Measurements from ENCODE around the gene LRMDA.

The LRMDA gene

DNA sequence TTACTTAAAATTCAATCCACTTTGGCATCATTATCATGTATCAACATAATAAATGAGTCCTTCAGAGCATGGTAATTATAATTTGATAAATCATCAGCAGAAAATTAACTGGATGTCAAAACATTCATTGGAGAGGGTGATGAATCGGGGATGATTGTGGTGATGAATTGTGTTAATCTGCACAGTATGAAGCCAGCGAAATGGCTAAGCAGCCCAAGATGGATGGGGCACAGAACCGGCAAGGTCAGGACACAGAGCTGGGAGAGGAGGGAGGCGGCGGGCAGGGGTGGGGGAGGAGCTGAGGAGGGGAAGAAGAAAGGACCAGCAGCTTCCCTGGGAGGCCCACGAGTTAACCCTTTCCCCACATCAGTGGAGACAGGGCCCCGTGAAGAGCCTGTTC, 536.1 kb downstream of the LRMDA start:
- H3K27ac ChIP-seq (ENCODE audit: low read length, poor library complexity, severe bottlenecking), result no peak overlapping the region
- DNase-seq, result no peak
- no peak overlapping the region for H3K18ac ChIP-seq (ENCODE audit: low read depth in 1 of 2, low read length in 2 of 2)
- no peak overlapping the region for H3K4me3 ChIP-seq (ENCODE audit: insufficient read depth in 1 of 2, low read depth in 1 of 2, low read length in 2 of 2)
- no peak overlapping the region for H3K9ac ChIP-seq (ENCODE audit: low read length)
- H3K9me3 ChIP-seq (ENCODE audit: control insufficient read depth, low read length), result no peaks in the 10 kb centered on the region
- H2BK15ac ChIP-seq (ENCODE audit: low read depth, poor library complexity, severe bottlenecking), result no peak overlapping the region
- peaks cover 0 to 42% of the 10 kb centered on the region in 2 experiments for H3K27me3 ChIP-seq (ENCODE audit: control insufficient read depth in 1 of 2, insufficient read depth in 1 of 2, low read length in 2 of 2)
- no peak overlapping the region for H2BK5ac ChIP-seq (ENCODE audit: low read depth, low read length, poor library complexity, severe bottlenecking)
- H3K14ac ChIP-seq (ENCODE audit: low read length in 2 of 2), result peak overlapping the region in 1 of 2 experiments; percentile 41
- no peak overlapping the region for H3K4ac ChIP-seq (ENCODE audit: low read depth in 1 of 2, low read length in 2 of 2)
- H3K36me3 ChIP-seq (ENCODE audit: control insufficient read depth in 1 of 2, insufficient read depth in 2 of 2, low read depth in 1 of 2, low read length in 2 of 2), result no peaks in the 10 kb centered on the region
- no peaks in the 10 kb centered on the region for H3K79me1 ChIP-seq (replicated peaks; ENCODE audit: low read length, poor library complexity, severe bottlenecking)
- WGBS, result 26% methylated on average over 4 of the region's 7 CpGs
- H4K91ac ChIP-seq (ENCODE audit: low read length), result no peak overlapping the region
- H2AK5ac ChIP-seq (ENCODE audit: low read length, severe bottlenecking), result no peak overlapping the region
- no peak overlapping the region for H3K23ac ChIP-seq (ENCODE audit: low read length in 2 of 2)
- H2AFZ ChIP-seq (ENCODE audit: low read depth, low read length), result no peak overlapping the region
- H3K4me1 ChIP-seq (ENCODE audit: control insufficient read depth, insufficient read depth, low read depth, low read length), result no peaks in the 10 kb centered on the region
- no peak overlapping the region for H2BK12ac ChIP-seq (ENCODE audit: low read length in 2 of 2)
- no peak overlapping the region for H4K8ac ChIP-seq (ENCODE audit: low read length)
- H2BK120ac ChIP-seq (ENCODE audit: low read depth, low read length), result no peak overlapping the region
- no peak overlapping the region for H3K4me2 ChIP-seq (ENCODE audit: low read length, poor library complexity, severe bottlenecking)

DNA sequence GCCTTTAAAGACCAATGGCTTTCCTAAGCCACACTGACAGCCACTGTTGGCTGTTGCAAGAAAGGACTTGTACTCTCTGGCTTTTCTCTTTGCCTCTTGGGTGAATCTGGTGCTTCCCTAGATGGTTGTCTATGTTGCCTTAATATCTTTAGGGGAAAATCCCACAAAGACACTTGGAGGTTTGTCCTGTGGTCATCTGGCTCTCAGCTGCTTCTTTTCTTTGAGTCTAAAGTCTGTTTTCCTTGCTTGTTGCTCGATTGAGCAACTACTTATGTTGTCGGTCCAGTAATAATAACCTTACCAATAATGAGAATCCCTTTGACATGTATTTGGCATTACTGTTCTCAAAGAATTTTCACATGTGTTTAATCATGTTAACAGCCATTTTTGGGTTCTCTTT, 537.6 kb downstream of the LRMDA start:
- H2BK120ac ChIP-seq (ENCODE audit: low read depth, low read length), result no peak overlapping the region
- no peak overlapping the region for H2BK15ac ChIP-seq (ENCODE audit: low read depth, poor library complexity, severe bottlenecking)
- no peak overlapping the region for H2BK12ac ChIP-seq (ENCODE audit: low read length in 2 of 2)
- H3K36me3 ChIP-seq (ENCODE audit: control insufficient read depth in 1 of 2, insufficient read depth in 2 of 2, low read depth in 1 of 2, low read length in 2 of 2), result no peaks in the 10 kb centered on the region
- peak; percentile 17 for DNase-seq
- H3K4me3 ChIP-seq (ENCODE audit: insufficient read depth in 1 of 2, low read depth in 1 of 2, low read length in 2 of 2), result no peak overlapping the region
- no peak overlapping the region for H3K9ac ChIP-seq (ENCODE audit: low read length)
- 94% methylated on average over 2 of the region's 2 CpGs for WGBS
- no peak overlapping the region for H3K4ac ChIP-seq (ENCODE audit: low read depth in 1 of 2, low read length in 2 of 2)
- H3K14ac ChIP-seq (ENCODE audit: low read length in 2 of 2), result no peak overlapping the region
- no peak overlapping the region for H4K8ac ChIP-seq (ENCODE audit: low read length)
- H2AK5ac ChIP-seq (ENCODE audit: low read length, severe bottlenecking), result no peak overlapping the region
- H2AFZ ChIP-seq (ENCODE audit: low read depth, low read length), result no peak overlapping the region
- peaks cover 0 to 42% of the 10 kb centered on the region in 2 experiments for H3K27me3 ChIP-seq (ENCODE audit: control insufficient read depth in 1 of 2, insufficient read depth in 1 of 2, low read length in 2 of 2)
- no peak overlapping the region for H3K18ac ChIP-seq (ENCODE audit: low read depth in 1 of 2, low read length in 2 of 2)
- H3K27ac ChIP-seq (ENCODE audit: low read length, poor library complexity, severe bottlenecking), result no peak overlapping the region
- H3K9me3 ChIP-seq (ENCODE audit: control insufficient read depth, low read length), result no peaks in the 10 kb centered on the region
- no peaks in the 10 kb centered on the region for H3K79me1 ChIP-seq (replicated peaks; ENCODE audit: low read length, poor library complexity, severe bottlenecking)
- H3K23ac ChIP-seq (ENCODE audit: low read length in 2 of 2), result no peak overlapping the region
- no peak overlapping the region for H4K91ac ChIP-seq (ENCODE audit: low read length)
- no peak overlapping the region for H3K4me2 ChIP-seq (ENCODE audit: low read length, poor library complexity, severe bottlenecking)
- H3K4me1 ChIP-seq (ENCODE audit: control insufficient read depth, insufficient read depth, low read depth, low read length), result no peaks in the 10 kb centered on the region
- H2BK5ac ChIP-seq (ENCODE audit: low read depth, low read length, poor library complexity, severe bottlenecking), result no peak overlapping the region

DNA sequence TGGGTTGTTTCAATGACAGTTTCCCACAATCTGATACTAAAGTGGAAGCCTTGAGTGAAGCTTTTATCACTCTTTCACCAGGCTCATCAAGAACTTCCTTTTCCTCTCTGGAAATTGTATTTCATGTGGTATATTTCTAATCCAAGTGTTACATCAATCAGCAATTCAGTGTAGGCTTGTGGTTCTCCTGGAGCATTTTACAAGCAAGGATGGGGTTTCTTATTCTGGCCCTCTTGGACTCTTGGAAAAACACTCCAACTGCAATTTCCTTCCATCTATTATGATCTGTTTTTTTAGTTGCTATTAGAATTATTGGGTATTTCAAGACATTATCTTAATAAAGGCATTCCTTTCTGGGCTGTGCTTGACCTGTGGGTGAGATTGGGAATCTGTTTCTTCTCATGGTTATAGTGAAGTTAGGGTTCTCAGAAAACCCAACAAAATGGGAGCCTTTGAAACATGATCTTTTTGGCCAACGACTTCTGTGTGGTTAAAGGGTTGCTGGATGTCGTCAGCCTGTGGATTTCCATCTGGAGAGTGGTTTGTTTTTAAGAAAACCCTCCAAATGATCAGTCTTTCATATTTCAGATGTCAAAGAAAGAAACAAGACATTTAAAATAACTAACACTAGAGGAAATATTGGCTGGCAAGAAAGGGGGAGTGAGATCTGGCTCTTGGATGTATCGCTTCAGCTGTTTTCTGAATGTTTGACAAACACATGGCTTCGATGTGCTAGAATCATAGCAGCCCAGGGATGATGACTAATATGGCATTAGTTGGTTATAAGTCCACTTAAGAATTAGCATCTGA, 540.2 kb downstream of the LRMDA start:
- Histone ChIP-seq H4K91ac (ENCODE audit: low read length) (no peak overlapping the region), H3K9me3 (ENCODE audit: control insufficient read depth, low read length) (no peaks in the 10 kb centered on the region), H3K4me3 (ENCODE audit: insufficient read depth in 1 of 2, low read depth in 1 of 2, low read length in 2 of 2) (peak overlapping the region in 1 of 2 experiments; percentile 34), H3K23ac (ENCODE audit: low read length in 2 of 2) (no peak overlapping the region), H2BK120ac (ENCODE audit: low read depth, low read length) (no peak overlapping the region), H3K79me1 (replicated peaks; ENCODE audit: low read length, poor library complexity, severe bottlenecking) (no peaks in the 10 kb centered on the region), H3K4me1 (ENCODE audit: control insufficient read depth, insufficient read depth, low read depth, low read length) (no peaks in the 10 kb centered on the region), H2AFZ (ENCODE audit: low read depth, low read length) (no peak overlapping the region), H3K9ac (ENCODE audit: low read length) (peak overlapping the region; percentile 75), H3K36me3 (ENCODE audit: control insufficient read depth in 1 of 2, insufficient read depth in 2 of 2, low read depth in 1 of 2, low read length in 2 of 2) (no peaks in the 10 kb centered on the region), H3K27ac (ENCODE audit: low read length, poor library complexity, severe bottlenecking) (no peak overlapping the region), H2BK15ac (ENCODE audit: low read depth, poor library complexity, severe bottlenecking) (no peak overlapping the region), H3K18ac (ENCODE audit: low read depth in 1 of 2, low read length in 2 of 2) (no peak overlapping the region), H4K8ac (ENCODE audit: low read length) (no peak overlapping the region), H2BK5ac (ENCODE audit: low read depth, low read length, poor library complexity, severe bottlenecking) (no peak overlapping the region), H2AK5ac (ENCODE audit: low read length, severe bottlenecking) (no peak overlapping the region), H3K14ac (ENCODE audit: low read length in 2 of 2) (no peak overlapping the region), H3K4ac (ENCODE audit: low read depth in 1 of 2, low read length in 2 of 2) (peak overlapping the region in 1 of 2 experiments; percentile 33), H3K27me3 (ENCODE audit: control insufficient read depth in 1 of 2, insufficient read depth in 1 of 2, low read length in 2 of 2) (peaks cover 0 to 39% of the 10 kb centered on the region in 2 experiments), H3K4me2 (ENCODE audit: low read length, poor library complexity, severe bottlenecking) (no peak overlapping the region), H2BK12ac (ENCODE audit: low read length in 2 of 2) (no peak overlapping the region)
- peak; percentile 86 for DNase-seq
- 18% methylated on average over 4 of the region's 4 CpGs for WGBS

DNA sequence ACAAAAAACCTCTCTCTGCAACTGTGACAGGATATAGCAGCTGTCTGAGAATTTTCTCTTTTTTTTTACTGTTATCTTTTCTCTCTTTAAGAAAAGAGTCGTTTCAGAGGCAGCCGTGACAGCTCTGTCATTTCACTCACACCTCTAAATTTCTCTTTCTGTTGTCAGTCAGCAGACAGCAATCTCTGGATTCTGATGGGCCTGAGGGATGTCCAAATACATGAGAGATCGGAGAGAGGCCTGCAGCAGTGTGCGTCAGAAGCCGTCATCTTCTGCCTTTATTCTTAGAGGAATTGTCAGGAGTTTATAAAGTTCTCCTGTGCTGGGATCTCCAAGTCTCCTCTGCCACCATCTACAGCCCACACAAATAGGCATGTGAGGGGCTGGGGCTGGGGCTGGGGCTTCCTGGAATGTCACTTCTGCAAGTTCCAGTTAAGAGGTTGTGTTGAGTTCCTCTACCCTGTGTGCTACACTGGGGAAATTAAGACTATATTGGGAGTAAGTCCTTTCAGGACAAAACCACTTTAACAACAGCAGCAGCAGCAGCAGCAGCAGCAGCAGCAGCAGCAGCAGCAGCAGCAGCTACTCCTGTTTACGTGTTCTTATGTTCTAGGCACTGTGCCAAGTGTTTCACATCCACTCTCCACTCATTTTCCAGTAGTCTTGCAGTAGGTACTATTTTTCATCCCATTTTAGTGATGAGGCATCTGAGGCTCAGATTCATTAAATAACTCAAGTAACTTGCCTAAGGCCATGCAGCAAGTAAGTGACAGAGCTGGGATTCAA, 541.3 kb downstream of the LRMDA start:
- 42% methylated on average over 6 of the region's 6 CpGs for WGBS
- DNase-seq, result peak; percentile 89
- H2BK5ac ChIP-seq (ENCODE audit: low read depth, low read length, poor library complexity, severe bottlenecking), result no peak overlapping the region
- no peaks in the 10 kb centered on the region for H3K79me1 ChIP-seq (replicated peaks; ENCODE audit: low read length, poor library complexity, severe bottlenecking)
- no peak overlapping the region for H4K8ac ChIP-seq (ENCODE audit: low read length)
- H3K4ac ChIP-seq (ENCODE audit: low read depth in 1 of 2, low read length in 2 of 2), result peak overlapping the region in 1 of 2 experiments; percentile 47
- no peak overlapping the region for H2BK120ac ChIP-seq (ENCODE audit: low read depth, low read length)
- H3K27me3 ChIP-seq (ENCODE audit: control insufficient read depth in 1 of 2, insufficient read depth in 1 of 2, low read length in 2 of 2), result peaks cover 0 to 36% of the 10 kb centered on the region in 2 experiments
- no peak overlapping the region for H2AFZ ChIP-seq (ENCODE audit: low read depth, low read length)
- H3K9ac ChIP-seq (ENCODE audit: low read length), result peak overlapping the region; percentile 75
- H3K18ac ChIP-seq (ENCODE audit: low read depth in 1 of 2, low read length in 2 of 2), result peak overlapping the region; percentile 24 to 63
- H2BK12ac ChIP-seq (ENCODE audit: low read length in 2 of 2), result peak overlapping the region; percentile 67 to 73
- no peak overlapping the region for H3K4me3 ChIP-seq (ENCODE audit: insufficient read depth in 1 of 2, low read depth in 1 of 2, low read length in 2 of 2)
- no peak overlapping the region for H3K4me2 ChIP-seq (ENCODE audit: low read length, poor library complexity, severe bottlenecking)
- no peaks in the 10 kb centered on the region for H3K4me1 ChIP-seq (ENCODE audit: control insufficient read depth, insufficient read depth, low read depth, low read length)
- H2BK15ac ChIP-seq (ENCODE audit: low read depth, poor library complexity, severe bottlenecking), result no peak overlapping the region
- no peak overlapping the region for H4K91ac ChIP-seq (ENCODE audit: low read length)
- H3K27ac ChIP-seq (ENCODE audit: low read length, poor library complexity, severe bottlenecking), result no peak overlapping the region
- no peaks in the 10 kb centered on the region for H3K9me3 ChIP-seq (ENCODE audit: control insufficient read depth, low read length)
- no peak overlapping the region for H3K23ac ChIP-seq (ENCODE audit: low read length in 2 of 2)
- H3K14ac ChIP-seq (ENCODE audit: low read length in 2 of 2), result no peak overlapping the region
- H2AK5ac ChIP-seq (ENCODE audit: low read length, severe bottlenecking), result no peak overlapping the region
- no peaks in the 10 kb centered on the region for H3K36me3 ChIP-seq (ENCODE audit: control insufficient read depth in 1 of 2, insufficient read depth in 2 of 2, low read depth in 1 of 2, low read length in 2 of 2)

Measured in mesenchymal stem cell (in vitro differentiated cells and primary cell).